ENCODE results near the gene P2RY2.
"Not testable (repeated sequence)": the region's sequence is repeated elsewhere in the genome, so short reads cannot be mapped to it uniquely, and the experiment has no call there.

P2RY2 gene

GRCh38 chr11:73230931-73231330 is 12.8 kb downstream of the P2RY2 start:
- no peak overlapping the region for H3K4me2 ChIP-seq (ENCODE audit: insufficient read depth, low read length, poor library complexity, severe bottlenecking)
- peaks cover 0 to 34% (median 0%) of the 10 kb centered on the region in 3 experiments for H3K27me3 ChIP-seq (ENCODE audit: control insufficient read depth in 3 of 3, insufficient read depth in 3 of 3, low read depth in 1 of 3, low read length in 3 of 3)
- H2BK15ac ChIP-seq (ENCODE audit: low read length) = no peak overlapping the region
- H4K8ac ChIP-seq (ENCODE audit: low read depth, low read length) = no peak overlapping the region
- DNase-seq (ENCODE audit: low spot score) = no peak
- no peaks in the 10 kb centered on the region for H3K36me3 ChIP-seq (replicated peaks in 1 of 2; ENCODE audit: control insufficient read depth in 2 of 2, insufficient read depth in 2 of 2, low read length in 2 of 2)
- no peak overlapping the region for H2BK120ac ChIP-seq (ENCODE audit: low read depth, low read length)
- H3K9ac ChIP-seq (ENCODE audit: low read depth, low read length, poor library complexity) = no peak overlapping the region
- no peak overlapping the region for H3K4me3 ChIP-seq (ENCODE audit: low read length in 2 of 2)
- H3K14ac ChIP-seq (ENCODE audit: low read length) = no peak overlapping the region
- no peak overlapping the region for H3K4ac ChIP-seq (ENCODE audit: low read length)
- no peak overlapping the region for H3K27ac ChIP-seq (replicated peaks; ENCODE audit: low read length)
- H3K23ac ChIP-seq (ENCODE audit: low read depth, low read length, poor library complexity) = no peak overlapping the region
- no peak overlapping the region for H2AFZ ChIP-seq (ENCODE audit: low read length)
- peaks cover 5% of the 10 kb centered on the region for H3K79me1 ChIP-seq (ENCODE audit: low read depth, low read length)
- H2BK5ac ChIP-seq (ENCODE audit: low read length) = no peak overlapping the region
- no CpG with 5 or more reads among the region's 7 CpGs for WGBS, 2 donors (ENCODE audit: extremely low coverage in 2 of 2, insufficient read length in 2 of 2, insufficient replicate concordance in 1 of 2)
- no peaks in the 10 kb centered on the region for H3K9me3 ChIP-seq (replicated peaks in 1 of 2; ENCODE audit: control insufficient read depth in 2 of 2, insufficient read depth in 1 of 2, low read depth in 1 of 2, low read length in 2 of 2)
- H4K91ac ChIP-seq (ENCODE audit: low read depth, low read length, poor library complexity) = no peak overlapping the region
- no peak overlapping the region for H2BK12ac ChIP-seq (ENCODE audit: low read length)
- H3K4me1 ChIP-seq (ENCODE audit: control insufficient read depth in 2 of 2, insufficient read depth in 1 of 2, low read depth in 1 of 2, low read length in 2 of 2) = peaks cover 0 to 7% of the 10 kb centered on the region in 2 donors
- H2AK5ac ChIP-seq (ENCODE audit: low read depth, low read length) = no peak overlapping the region
- no peak overlapping the region for H3K18ac ChIP-seq (ENCODE audit: low read length)

DNA sequence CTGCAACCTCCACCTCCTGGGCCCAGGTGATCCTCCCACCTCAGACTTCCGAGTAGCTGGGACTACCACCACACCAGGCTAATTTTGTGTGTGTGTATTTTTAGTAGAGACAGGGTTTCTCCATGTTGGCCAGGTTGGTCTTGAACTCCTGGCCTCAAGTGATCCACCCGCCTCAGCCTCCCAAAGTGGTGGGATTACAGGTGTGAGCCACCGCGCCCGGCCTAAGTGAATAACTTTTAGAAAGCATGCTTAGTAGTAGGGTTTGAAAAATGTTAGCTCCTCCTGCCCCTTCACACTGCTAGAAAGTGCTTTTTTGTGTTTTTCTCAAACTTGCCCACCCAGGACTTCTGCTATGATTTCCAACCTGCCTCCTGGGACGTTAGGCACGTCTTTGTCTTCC is 14.4 kb downstream of the P2RY2 start:
- H4K91ac ChIP-seq (ENCODE audit: low read depth, low read length, poor library complexity); H4K8ac ChIP-seq (ENCODE audit: low read depth, low read length); H3K9me3 ChIP-seq (replicated peaks in 1 of 2; ENCODE audit: control insufficient read depth in 2 of 2, insufficient read depth in 1 of 2, low read depth in 1 of 2, low read length in 2 of 2); H3K36me3 ChIP-seq (replicated peaks in 1 of 2; ENCODE audit: control insufficient read depth in 2 of 2, insufficient read depth in 2 of 2, low read length in 2 of 2); H3K27ac ChIP-seq (replicated peaks; ENCODE audit: low read length); H3K9ac ChIP-seq (ENCODE audit: low read depth, low read length, poor library complexity); H3K4me2 ChIP-seq (ENCODE audit: insufficient read depth, low read length, poor library complexity, severe bottlenecking); H3K4me1 ChIP-seq (ENCODE audit: control insufficient read depth in 2 of 2, insufficient read depth in 1 of 2, low read depth in 1 of 2, low read length in 2 of 2); H3K79me1 ChIP-seq (ENCODE audit: low read depth, low read length); H2AK5ac ChIP-seq (ENCODE audit: low read depth, low read length); DNase-seq (ENCODE audit: low spot score); H2BK12ac ChIP-seq (ENCODE audit: low read length); H3K4me3 ChIP-seq (ENCODE audit: low read length in 2 of 2); H2BK15ac ChIP-seq (ENCODE audit: low read length); H3K23ac ChIP-seq (ENCODE audit: low read depth, low read length, poor library complexity); H3K4ac ChIP-seq (ENCODE audit: low read length); H2AFZ ChIP-seq (ENCODE audit: low read length); H2BK5ac ChIP-seq (ENCODE audit: low read length); H3K18ac ChIP-seq (ENCODE audit: low read length); H3K14ac ChIP-seq (ENCODE audit: low read length); H2BK120ac ChIP-seq (ENCODE audit: low read depth, low read length): not testable (repeated sequence)
- WGBS, 2 donors (ENCODE audit: extremely low coverage in 2 of 2, insufficient read length in 2 of 2, insufficient replicate concordance in 1 of 2) = no CpG with 5 or more reads among the region's 7 CpGs
- peaks cover 0 to 25% (median 0%) of the 10 kb centered on the region in 3 experiments for H3K27me3 ChIP-seq (ENCODE audit: control insufficient read depth in 3 of 3, insufficient read depth in 3 of 3, low read depth in 1 of 3, low read length in 3 of 3)

- Histone ChIP-seq H3K4ac (ENCODE audit: low read length) (no peak overlapping the region), H3K4me3 (ENCODE audit: low read length in 2 of 2) (no peak overlapping the region), H2AK5ac (ENCODE audit: low read depth, low read length) (no peak overlapping the region)
Observed at GRCh38 chr11:73233211-73233610, 15.1 kb downstream of the P2RY2 start.

GRCh38 chr11:73233692-73234470 is 15.8 kb downstream of the P2RY2 start:
- H2BK15ac ChIP-seq (ENCODE audit: low read length) = no peak overlapping the region
- H4K91ac ChIP-seq (ENCODE audit: low read depth, low read length, poor library complexity) = no peak overlapping the region
- no peak overlapping the region for H4K8ac ChIP-seq (ENCODE audit: low read depth, low read length)
- no peak overlapping the region for H2AK5ac ChIP-seq (ENCODE audit: low read depth, low read length)
- no peak overlapping the region for H3K4me3 ChIP-seq (ENCODE audit: low read length in 2 of 2)
- H3K36me3 ChIP-seq (replicated peaks in 1 of 2; ENCODE audit: control insufficient read depth in 2 of 2, insufficient read depth in 2 of 2, low read length in 2 of 2) = no peaks in the 10 kb centered on the region
- no peaks in the 10 kb centered on the region for H3K9me3 ChIP-seq (replicated peaks in 1 of 2; ENCODE audit: control insufficient read depth in 2 of 2, insufficient read depth in 1 of 2, low read depth in 1 of 2, low read length in 2 of 2)
- no peak overlapping the region for H2AFZ ChIP-seq (ENCODE audit: low read length)
- no peak overlapping the region for H2BK5ac ChIP-seq (ENCODE audit: low read length)
- no peak overlapping the region for H3K14ac ChIP-seq (ENCODE audit: low read length)
- peaks cover 5% of the 10 kb centered on the region for H3K79me1 ChIP-seq (ENCODE audit: low read depth, low read length)
- H3K9ac ChIP-seq (ENCODE audit: low read depth, low read length, poor library complexity) = no peak overlapping the region
- no peak overlapping the region for H3K4me2 ChIP-seq (ENCODE audit: insufficient read depth, low read length, poor library complexity, severe bottlenecking)
- H3K27me3 ChIP-seq (ENCODE audit: control insufficient read depth in 3 of 3, insufficient read depth in 3 of 3, low read depth in 1 of 3, low read length in 3 of 3) = peaks cover 0 to 17% (median 0%) of the 10 kb centered on the region in 3 experiments
- no CpG with 5 or more reads among the region's 23 CpGs for WGBS, 2 donors (ENCODE audit: extremely low coverage in 2 of 2, insufficient read length in 2 of 2, insufficient replicate concordance in 1 of 2)
- H3K4me1 ChIP-seq (ENCODE audit: control insufficient read depth in 2 of 2, insufficient read depth in 1 of 2, low read depth in 1 of 2, low read length in 2 of 2) = peaks cover 2 to 6% of the 10 kb centered on the region in 2 donors
- H3K4ac ChIP-seq (ENCODE audit: low read length) = no peak overlapping the region
- no peak overlapping the region for H3K18ac ChIP-seq (ENCODE audit: low read length)
- no peak overlapping the region for H2BK12ac ChIP-seq (ENCODE audit: low read length)
- no peak overlapping the region for H3K27ac ChIP-seq (replicated peaks; ENCODE audit: low read length)
- no peak overlapping the region for H2BK120ac ChIP-seq (ENCODE audit: low read depth, low read length)
- no peak for DNase-seq (ENCODE audit: low spot score)
- H3K23ac ChIP-seq (ENCODE audit: low read depth, low read length, poor library complexity) = peak overlapping the region; percentile 77

More at GRCh38 chr11:73233211-73233610, 15.1 kb downstream of the P2RY2 start:
- H2AFZ ChIP-seq (ENCODE audit: low read length) = no peak overlapping the region
- H3K4me1 ChIP-seq (ENCODE audit: control insufficient read depth in 2 of 2, insufficient read depth in 1 of 2, low read depth in 1 of 2, low read length in 2 of 2) = peaks cover 2 to 7% of the 10 kb centered on the region in 2 donors
- peaks cover 0 to 24% (median 0%) of the 10 kb centered on the region in 3 experiments for H3K27me3 ChIP-seq (ENCODE audit: control insufficient read depth in 3 of 3, insufficient read depth in 3 of 3, low read depth in 1 of 3, low read length in 3 of 3)
- H2BK15ac ChIP-seq (ENCODE audit: low read length) = no peak overlapping the region
- no peak overlapping the region for H2BK12ac ChIP-seq (ENCODE audit: low read length)
- H3K9me3 ChIP-seq (replicated peaks in 1 of 2; ENCODE audit: control insufficient read depth in 2 of 2, insufficient read depth in 1 of 2, low read depth in 1 of 2, low read length in 2 of 2) = no peaks in the 10 kb centered on the region
- peaks cover 5% of the 10 kb centered on the region for H3K79me1 ChIP-seq (ENCODE audit: low read depth, low read length)
- H2BK120ac ChIP-seq (ENCODE audit: low read depth, low read length) = no peak overlapping the region
- no peak overlapping the region for H2BK5ac ChIP-seq (ENCODE audit: low read length)
- no peak for DNase-seq (ENCODE audit: low spot score)
- no peak overlapping the region for H3K23ac ChIP-seq (ENCODE audit: low read depth, low read length, poor library complexity)
- H4K91ac ChIP-seq (ENCODE audit: low read depth, low read length, poor library complexity) = no peak overlapping the region
- no peak overlapping the region for H3K4me2 ChIP-seq (ENCODE audit: insufficient read depth, low read length, poor library complexity, severe bottlenecking)
- H3K27ac ChIP-seq (replicated peaks; ENCODE audit: low read length) = no peak overlapping the region
- no peaks in the 10 kb centered on the region for H3K36me3 ChIP-seq (replicated peaks in 1 of 2; ENCODE audit: control insufficient read depth in 2 of 2, insufficient read depth in 2 of 2, low read length in 2 of 2)
- H4K8ac ChIP-seq (ENCODE audit: low read depth, low read length) = no peak overlapping the region
- H3K9ac ChIP-seq (ENCODE audit: low read depth, low read length, poor library complexity) = no peak overlapping the region
- no peak overlapping the region for H3K18ac ChIP-seq (ENCODE audit: low read length)
- H3K14ac ChIP-seq (ENCODE audit: low read length) = no peak overlapping the region
